Naive thymus-derived CD4-positive, alpha-beta T cell (primary cell): ENCODE measurements around the gene PXMP4. TPM values are rescaled to one million over a fixed set of nuclear protein-coding genes. Genes with fewer than 3 reads are reported as not detected.

Experiments
- ATAC-seq: fragments of 150-1000 bp; cut with Tn5 transposase; 2 replicates; pipeline ENCODE4 v1.10.0; 2021; ENCODE audit warnings: mild to moderate bottlenecking, moderate library complexity
- CTCF ChIA-PET: fragments of 350-600 bp; sonication (Branson Sonifier 250); formaldehyde crosslinking; loops from one replicate; lab custom pipeline; 2021; ENCODE audit warnings: antibody characterized with exemption; lab: Charles Lee
- POLR2A ChIA-PET: fragments of 350-600 bp; sonication (Branson Sonifier 250); formaldehyde crosslinking; loops from one replicate; lab custom pipeline; 2021; ENCODE audit warnings: antibody characterized with exemption, inconsistent platforms; lab: Charles Lee
- DNase-seq, 9 donors: peaks; one replicate each; pipeline versions ENCODE4 v3.0.0 to v3.0.0-alpha.2; 2020 to 2022; ENCODE audit warnings: mixed read lengths in 1 of 9
- H3K27ac ChIP-seq: one replicate; pipeline ENCODE4 v1.7.0; 2013; ENCODE audit warnings: mild to moderate bottlenecking, low read depth, low read length, moderate library complexity
- H3K27me3 ChIP-seq, 2 donors: one replicate each; pipeline ENCODE4 v1.7.0; 2013; ENCODE audit warnings: low read length in 2 of 2, mild to moderate bottlenecking in 2 of 2, moderate library complexity in 2 of 2; ENCODE audit not compliant: control insufficient read depth in 2 of 2, insufficient read depth in 2 of 2
- H3K36me3 ChIP-seq, 3 experiments: 1 replicate in 2 of 3; 2 replicates in 1 of 3; pipeline ENCODE4 v1.7.0; 2013; ENCODE audit warnings: low read length in 3 of 3, mild to moderate bottlenecking in 3 of 3, moderate library complexity in 1 of 3; ENCODE audit not compliant: insufficient read depth in 3 of 3, control insufficient read depth in 2 of 3
- H3K4me1 ChIP-seq, 2 donors: one replicate each; pipeline ENCODE4 v1.7.0; 2013; ENCODE audit warnings: low read length in 2 of 2, mild to moderate bottlenecking in 2 of 2, moderate library complexity in 1 of 2; ENCODE audit not compliant: control insufficient read depth in 2 of 2, insufficient read depth in 2 of 2
- H3K4me3 ChIP-seq: 2 replicates; pipeline ENCODE4 v1.7.0; 2013; ENCODE audit warnings: mild to moderate bottlenecking, low read length
- H3K9me3 ChIP-seq, 3 experiments: 1 replicate in 2 of 3; 2 replicates in 1 of 3; pipeline ENCODE4 v1.7.0; 2013; ENCODE audit warnings: low read length in 3 of 3; ENCODE audit not compliant: control insufficient read depth in 2 of 3
- H3K27ac Mint-ChIP-seq, 9 donors: one replicate each; pipeline ENCODE4 v1.8.0; 2020 to 2022; ENCODE audit warnings: mixed read lengths in 9 of 9, mild to moderate bottlenecking in 8 of 9, moderate library complexity in 5 of 9, inconsistent platforms in 2 of 9
- H3K27me3 Mint-ChIP-seq, 5 donors: one replicate each; pipeline ENCODE4 v1.8.0; 2021 to 2022; ENCODE audit warnings: mixed read lengths in 5 of 5, mild to moderate bottlenecking in 1 of 5
- H3K36me3 Mint-ChIP-seq, 5 donors: one replicate each; pipeline ENCODE4 v1.8.0; 2020 to 2022; ENCODE audit warnings: mixed read lengths in 5 of 5, mild to moderate bottlenecking in 3 of 5, inconsistent platforms in 1 of 5
- H3K4me1 Mint-ChIP-seq, 7 donors: one replicate each; pipeline ENCODE4 v1.8.0; 2020 to 2022; ENCODE audit warnings: mixed read lengths in 7 of 7, mild to moderate bottlenecking in 3 of 7, inconsistent platforms in 1 of 7
- H3K4me3 Mint-ChIP-seq, 10 donors: one replicate each; pipeline ENCODE4 v1.8.0; 2020 to 2022; ENCODE audit warnings: mild to moderate bottlenecking in 10 of 10, mixed read lengths in 10 of 10, moderate library complexity in 6 of 10, inconsistent platforms in 2 of 10
- H3K9me3 Mint-ChIP-seq, 11 donors: one replicate each; pipeline ENCODE4 v1.8.0; 2020 to 2022; ENCODE audit warnings: mixed read lengths in 11 of 11, mild to moderate bottlenecking in 4 of 11, inconsistent platforms in 1 of 11, moderate library complexity in 1 of 11
- intact Hi-C, 2 donors: fragments of 100-400 bp; cut with micrococcal nuclease; formaldehyde crosslinking; loops; one replicate each; pipeline ENCODE4 v1.15.1; 2023
- polyA plus RNA-seq, 2 donors: library from polyadenylated mRNA; unstranded; fragments of 300-500 nt; fragmentation: Illumina TruSeq; gene quantifications; one replicate each; pipeline ENCODE4 v1.2.3, GENCODE V29; 2021
- total RNA-seq, 6 experiments: library from RNA in 5 of 6; stranded (reverse) in 5 of 6; gene quantifications; 1 replicate in 5 of 6; 2 replicates in 1 of 6; pipeline ENCODE4 v1.2.3 and lab custom pipeline; 2021 to 2026

The PXMP4 gene
- total and polyA plus RNA-seq, 7 experiments from 2014 or later, result 4.5 to 18.7 (median 10.1) TPM

- H3K36me3 Mint-ChIP-seq, result peaks cover 0 to 10% (median 0%) of the 10 kb centered on the region in 5 donors
- Histone ChIP-seq H3K4me1 (peaks cover 19 to 21% of the 10 kb centered on the region in 2 donors), H3K9me3 (no peaks in the 10 kb centered on the region), H3K27ac (peak within 1 kb of the TSS; percentile 60), H3K36me3 (no peaks in the 10 kb centered on the region), H3K27me3 (no peaks in the 10 kb centered on the region), H3K4me3 (peak within 1 kb of the TSS; percentile 79)
- peaks cover 21 to 54% (median 35%) of the 10 kb centered on the region in 7 donors for H3K4me1 Mint-ChIP-seq
- peak within 1 kb of the TSS; percentile 90 to 98 (median 95) for H3K27ac Mint-ChIP-seq
- ChIA-PET CTCF (interaction anchor here (0.6 to 4.4 kb wide), 9 partner anchors 13 to 396 kb away, joined by 3 to 33 read pairs (median 8); no protein-coding TSS in a partner anchor), POLR2A (interaction anchor here (0.6 to 7.6 kb wide), 13 partner anchors 13 to 327 kb away, joined by 3 to 75 read pairs (median 8); partner anchors contain the start of genes CBFA2T2, E2F1, PXMP4 and ZNF341)
- H3K9me3 Mint-ChIP-seq, result no peaks in the 10 kb centered on the region
- intact Hi-C loops, result loop anchor here (1.0 to 10.0 kb wide), 12 partner anchors 8 to 446 kb away; partner anchors contain the start of genes RALY (in 2 of the 2), CDK5RAP1 (in 1 of the 2), CHMP4B (in 1 of the 2) and E2F1 (in 1 of the 2)
- DNase-seq (peak; percentile 45 to 86 (median 60)), ATAC-seq (peak; percentile 79)
- peak within 1 kb of the TSS; percentile 95 to 100 (median 98) for H3K4me3 Mint-ChIP-seq
- no peaks in the 10 kb centered on the region for H3K27me3 Mint-ChIP-seq
Measured at GRCh38 chr20:33666293-33667244, 53.5 kb downstream of the PXMP4 start, which contains the start of gene ACTL10. ACTL10 (plus strand) TSS chr20:33666943; CDS start chr20:33667498, 555 bp downstream.

GRCh38 chr20:33664762-33665144 is 55.4 kb downstream of the PXMP4 start:
- H3K36me3 ChIP-seq, result no peaks in the 10 kb centered on the region
- peak overlapping the region; percentile 68 to 100 (median 86) for H3K4me3 Mint-ChIP-seq
- H3K27ac Mint-ChIP-seq, result peak overlapping the region; percentile 78 to 97 (median 92)
- H3K4me1 Mint-ChIP-seq, result peaks cover 20 to 48% (median 35%) of the 10 kb centered on the region in 7 donors
- no peaks in the 10 kb centered on the region for H3K9me3 ChIP-seq
- ChIA-PET CTCF (interaction anchor here (0.7 to 2.8 kb wide), 4 partner anchors 11 to 70 kb away, joined by 3 to 8 read pairs (median 4); partner anchors contain the start of gene PXMP4), POLR2A (interaction anchor here (0.7 to 7.6 kb wide), 14 partner anchors 8 to 447 kb away, joined by 3 to 75 read pairs (median 9); partner anchors contain the start of genes CBFA2T2, CDK5RAP1, EIF2S2 and NECAB3)
- peaks cover 0 to 7% (median 0%) of the 10 kb centered on the region in 5 donors for H3K36me3 Mint-ChIP-seq
- DNase-seq, result peak in 1 of 9 donors; percentile 9
- peak overlapping the region; percentile 80 for H3K27ac ChIP-seq
- H3K27me3 Mint-ChIP-seq, result no peaks in the 10 kb centered on the region
- ATAC-seq, result no peak
- peaks cover 19 to 21% of the 10 kb centered on the region in 2 donors for H3K4me1 ChIP-seq
- no peaks in the 10 kb centered on the region for H3K27me3 ChIP-seq
- H3K9me3 Mint-ChIP-seq, result no peaks in the 10 kb centered on the region
- no peak overlapping the region for H3K4me3 ChIP-seq
- intact Hi-C loops, result loop anchor here (5.0 to 10.0 kb wide), 6 partner anchors 68 to 448 kb away; partner anchors contain the start of genes CHMP4B (in 1 of the 2), EIF2S2 (in 1 of the 2), RALY (in 1 of the 2) and ZNF341 (in 1 of the 2)

- ChIA-PET POLR2A (interaction anchor here (0.5 to 7.6 kb wide), 20 partner anchors 8 to 448 kb away, joined by 3 to 75 read pairs (median 4); partner anchors contain the start of genes CBFA2T2, CDK5RAP1, CHMP4B and EIF2S2), CTCF (interaction anchor here (0.7 to 2.8 kb wide), 5 partner anchors 11 to 71 kb away, joined by 3 to 8 read pairs (median 3); partner anchors contain the start of gene PXMP4)
- Mint-ChIP-seq H3K9me3 (no peaks in the 10 kb centered on the region), H3K27me3 (no peaks in the 10 kb centered on the region), H3K4me1 (peaks cover 20 to 46% (median 35%) of the 10 kb centered on the region in 7 donors), H3K4me3 (peak overlapping the region; percentile 80 to 100 (median 86)), H3K27ac (peak overlapping the region; percentile 78 to 97 (median 92)), H3K36me3 (peaks cover 0 to 7% (median 0%) of the 10 kb centered on the region in 5 donors)
- Histone ChIP-seq H3K4me1 (peaks cover 19 to 21% of the 10 kb centered on the region in 2 donors), H3K4me3 (peak overlapping the region; percentile 58), H3K27me3 (no peaks in the 10 kb centered on the region), H3K36me3 (no peaks in the 10 kb centered on the region), H3K9me3 (no peaks in the 10 kb centered on the region), H3K27ac (peak overlapping the region; percentile 80)
- DNase-seq (peak in 1 of 9 donors; percentile 8), ATAC-seq (no peak)
- intact Hi-C loops, result loop anchor here (5.0 to 10.0 kb wide), 3 partner anchors 68 to 253 kb away; partner anchors contain the start of genes CHMP4B (in 1 of the 2) and ZNF341 (in 1 of the 2)
Measured at GRCh38 chr20:33664085-33664761, 55.9 kb downstream of the PXMP4 start.

GRCh38 chr20:33663161-33664084 is 56.7 kb downstream of the PXMP4 start:
- no peaks in the 10 kb centered on the region for H3K27me3 Mint-ChIP-seq
- intact Hi-C loops, result loop anchor here (1.0 to 10.0 kb wide), 10 partner anchors 23 to 254 kb away; partner anchors contain the start of genes CHMP4B (in 2 of the 2), PXMP4 (in 2 of the 2), E2F1 (in 1 of the 2) and SNTA1 (in 1 of the 2)
- H3K4me1 ChIP-seq, result peaks cover 19% of the 10 kb centered on the region in 2 donors
- CTCF ChIA-PET, result interaction anchor here (0.5 to 2.8 kb wide), 6 partner anchors 10 to 225 kb away, joined by 3 to 8 read pairs (median 3); partner anchors contain the start of genes PXMP4 and ZNF341
- DNase-seq (peak; percentile 51 to 90 (median 79)), ATAC-seq (peak; percentile 67)
- POLR2A ChIA-PET, result interaction anchor here (0.5 to 7.6 kb wide), 17 partner anchors 10 to 330 kb away, joined by 3 to 75 read pairs (median 8); partner anchors contain the start of genes CBFA2T2, CDK5RAP1, CHMP4B and NECAB3
- H3K4me1 Mint-ChIP-seq, result peaks cover 20 to 40% (median 34%) of the 10 kb centered on the region in 7 donors
- H3K27ac Mint-ChIP-seq, result peak overlapping the region; percentile 87 to 97 (median 92)
- H3K36me3 ChIP-seq, result no peaks in the 10 kb centered on the region
- H3K36me3 Mint-ChIP-seq, result peaks cover 0 to 4% (median 0%) of the 10 kb centered on the region in 5 donors
- H3K9me3 Mint-ChIP-seq, result no peaks in the 10 kb centered on the region
- peak overlapping the region; percentile 80 for H3K27ac ChIP-seq
- no peaks in the 10 kb centered on the region for H3K27me3 ChIP-seq
- H3K9me3 ChIP-seq, result no peaks in the 10 kb centered on the region
- H3K4me3 Mint-ChIP-seq, result peak overlapping the region; percentile 80 to 100 (median 88)
- H3K4me3 ChIP-seq, result peak overlapping the region; percentile 58

GRCh38 chr20:33662172-33662571 is 57.9 kb downstream of the PXMP4 start, which contains the start of gene C20orf144:
C20orf144 (plus strand) TSS chr20:33662327; CDS start chr20:33662346, 19 bp downstream.
- H3K9me3 Mint-ChIP-seq, result no peaks in the 10 kb centered on the region

More at GRCh38 chr20:33662172-33662571, 57.9 kb downstream of the PXMP4 start, which contains the start of gene C20orf144:
- ChIA-PET CTCF (no interaction called here), POLR2A (interaction anchor here (0.9 to 4.8 kb wide), 7 partner anchors 9 to 172 kb away, joined by 3 to 32 read pairs (median 14); partner anchors contain the start of genes CBFA2T2, NECAB3, PXMP4 and ZNF341)
- H3K4me3 Mint-ChIP-seq, result peak within 1 kb of the TSS; percentile 80 to 100 (median 86)
- no peaks in the 10 kb centered on the region for H3K27me3 Mint-ChIP-seq
- peak within 1 kb of the TSS; percentile 58 for H3K4me3 ChIP-seq
- H3K27ac Mint-ChIP-seq, result peak within 1 kb of the TSS; percentile 85 to 95 (median 90)
- peaks cover 0 to 3% (median 0%) of the 10 kb centered on the region in 5 donors for H3K36me3 Mint-ChIP-seq
- no peaks in the 10 kb centered on the region for H3K27me3 ChIP-seq
- no peak for DNase-seq
- intact Hi-C loops, result loop anchor here (2.0 to 10.0 kb wide), 4 partner anchors 70 to 255 kb away; partner anchors contain the start of genes CHMP4B (in 1 of the 2) and ZNF341 (in 1 of the 2)
- H3K27ac ChIP-seq, result peak within 1 kb of the TSS; percentile 80
- peaks cover 20 to 35% (median 28%) of the 10 kb centered on the region in 7 donors for H3K4me1 Mint-ChIP-seq
- H3K9me3 ChIP-seq, result no peaks in the 10 kb centered on the region
- H3K36me3 ChIP-seq, result no peaks in the 10 kb centered on the region
- no peak for ATAC-seq
- peaks cover 15 to 19% of the 10 kb centered on the region in 2 donors for H3K4me1 ChIP-seq
